Lung (tissue), 12 donors: Measurements from ENCODE around the gene SHISA6. TPM values are rescaled to one million over a fixed set of nuclear protein-coding genes. Genes with fewer than 3 reads are reported as not detected.

ENCODE experiments used
- ATAC-seq: fragments of 200-7000 bp; cut with Tn5 transposase; one replicate; pipeline ENCODE4 v1.9.1; 2020; ENCODE audit warnings: moderate number of reproducible peaks; ENCODE audit not compliant: insufficient read depth, low FRiP score
- DNase-seq, 3 donors: peaks; one replicate each; pipeline ENCODE4 v3.0.0-alpha.2; 2013 to 2017
- H3K27ac ChIP-seq, 2 donors: one replicate each; pipeline ENCODE4 v1.5.1; 2013; ENCODE audit warnings: mild to moderate bottlenecking in 2 of 2, moderate library complexity in 2 of 2, control low read depth in 1 of 2, inconsistent platforms in 1 of 2, low read depth in 1 of 2, low read length in 1 of 2
- H3K27me3 ChIP-seq, 3 donors: one replicate each; pipeline ENCODE4 v1.5.1; 2013; ENCODE audit warnings: low read length in 2 of 3; ENCODE audit not compliant: control insufficient read depth in 3 of 3, insufficient read depth in 3 of 3
- H3K36me3 ChIP-seq, 4 donors: one replicate each; pipeline ENCODE4 v1.5.1; 2013; ENCODE audit warnings: low read length in 4 of 4, mild to moderate bottlenecking in 1 of 4, moderate library complexity in 1 of 4; ENCODE audit not compliant: control insufficient read depth in 4 of 4, insufficient read depth in 4 of 4
- H3K4me1 ChIP-seq, 5 donors: one replicate each; pipeline ENCODE4 v1.5.1; 2013; ENCODE audit warnings: low read length in 5 of 5, mild to moderate bottlenecking in 2 of 5, moderate library complexity in 1 of 5; ENCODE audit not compliant: control insufficient read depth in 5 of 5, insufficient read depth in 5 of 5
- H3K4me3 ChIP-seq: one replicate; pipeline ENCODE4 v1.5.1; 2013; ENCODE audit warnings: mild to moderate bottlenecking, control low read depth, moderate library complexity
- H3K9ac ChIP-seq, 2 donors: one replicate each; pipeline ENCODE4 v1.5.1; 2013; ENCODE audit warnings: low read length in 2 of 2, control low read depth in 1 of 2; ENCODE audit not compliant: insufficient read depth in 1 of 2
- H3K9me3 ChIP-seq, 4 donors: one replicate each; pipeline ENCODE4 v1.5.1; 2013; ENCODE audit warnings: low read length in 3 of 4, mild to moderate bottlenecking in 1 of 4, moderate library complexity in 1 of 4; ENCODE audit not compliant: control insufficient read depth in 4 of 4, insufficient read depth in 3 of 4
- WGBS, 2 donors: extraction: QIAGEN DNeasy Blood & Tissue Kit; methylation state at CpG; one replicate each; pipeline ENCODE4 v1.1.7; 2013; 5-methylcytosine and 5-hydroxymethylcytosine counted together
- polyA plus RNA-seq, 2 donors: library from polyadenylated mRNA; stranded (reverse); fragments of 200-250 nt; gene quantifications; one replicate each; pipeline ENCODE4 v1.2.1, GENCODE V29; 2013
- total RNA-seq, 2 donors: library from RNA; depleted of rRNA in 1 of 2; stranded (reverse); fragments of >200 nt in 1 of 2; gene quantifications; one replicate each; pipeline ENCODE4 v1.2.1, GENCODE V29; 2014 to 2021
- TF ChIP-seq, protein P1 (sequence below): IDR thresholded peaks from 2 replicates; pipeline ENCODE4 v1.5.1; 2012; ENCODE audit warnings: mild to moderate bottlenecking; ENCODE audit errors: control extremely low read depth, extremely low read depth
- donor health status: control.
- donor health status: control.
- donor health status: Bipolar disorder and iron deficiency.
- donor health status: healthy.
- donor health status: DM: yes; HTN: yes; CAD: no.

Gene SHISA6
- total and polyA plus RNA-seq, 4 donors = 0.03 to 0.34 (median 0.11) TPM

DNA sequence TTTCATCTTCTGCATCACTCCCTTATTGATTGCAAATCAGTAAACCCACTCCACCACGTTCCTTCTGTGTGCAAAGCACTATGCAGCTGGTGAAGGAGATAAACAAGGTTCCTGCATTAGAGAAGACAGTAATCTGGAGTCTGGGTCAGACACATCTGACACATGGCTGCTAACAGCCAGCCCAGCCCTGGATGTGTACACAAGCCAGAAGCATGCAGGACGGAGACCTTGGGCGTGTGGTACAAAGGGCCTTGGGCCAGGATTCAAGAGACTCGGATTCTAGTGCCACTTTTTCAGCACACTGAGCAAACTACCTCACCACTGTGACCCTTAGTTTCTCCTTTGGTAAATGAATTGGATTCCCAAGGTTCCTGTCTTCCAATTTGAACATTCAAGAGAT is 270.7 kb downstream of the SHISA6 start:
- Histone ChIP-seq H3K4me3 (no peak overlapping the region), H3K9ac (no peak overlapping the region), H3K36me3 (no peaks in the 10 kb centered on the region), H3K27ac (no peak overlapping the region), H3K27me3 (peaks cover 0 to 3% (median 0%) of the 10 kb centered on the region in 3 donors), H3K4me1 (no peaks in the 10 kb centered on the region), H3K9me3 (peaks cover 0 to 2% (median 0%) of the 10 kb centered on the region in 4 donors)
- DNase-seq (no peak), ATAC-seq (no peak)
- WGBS, 2 donors = 35 to 58% methylated on average over 4 of the region's 4 CpGs
- TF ChIP-seq, protein P1, sequence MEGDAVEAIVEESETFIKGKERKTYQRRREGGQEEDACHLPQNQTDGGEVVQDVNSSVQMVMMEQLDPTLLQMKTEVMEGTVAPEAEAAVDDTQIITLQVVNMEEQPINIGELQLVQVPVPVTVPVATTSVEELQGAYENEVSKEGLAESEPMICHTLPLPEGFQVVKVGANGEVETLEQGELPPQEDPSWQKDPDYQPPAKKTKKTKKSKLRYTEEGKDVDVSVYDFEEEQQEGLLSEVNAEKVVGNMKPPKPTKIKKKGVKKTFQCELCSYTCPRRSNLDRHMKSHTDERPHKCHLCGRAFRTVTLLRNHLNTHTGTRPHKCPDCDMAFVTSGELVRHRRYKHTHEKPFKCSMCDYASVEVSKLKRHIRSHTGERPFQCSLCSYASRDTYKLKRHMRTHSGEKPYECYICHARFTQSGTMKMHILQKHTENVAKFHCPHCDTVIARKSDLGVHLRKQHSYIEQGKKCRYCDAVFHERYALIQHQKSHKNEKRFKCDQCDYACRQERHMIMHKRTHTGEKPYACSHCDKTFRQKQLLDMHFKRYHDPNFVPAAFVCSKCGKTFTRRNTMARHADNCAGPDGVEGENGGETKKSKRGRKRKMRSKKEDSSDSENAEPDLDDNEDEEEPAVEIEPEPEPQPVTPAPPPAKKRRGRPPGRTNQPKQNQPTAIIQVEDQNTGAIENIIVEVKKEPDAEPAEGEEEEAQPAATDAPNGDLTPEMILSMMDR = no peak

DNA sequence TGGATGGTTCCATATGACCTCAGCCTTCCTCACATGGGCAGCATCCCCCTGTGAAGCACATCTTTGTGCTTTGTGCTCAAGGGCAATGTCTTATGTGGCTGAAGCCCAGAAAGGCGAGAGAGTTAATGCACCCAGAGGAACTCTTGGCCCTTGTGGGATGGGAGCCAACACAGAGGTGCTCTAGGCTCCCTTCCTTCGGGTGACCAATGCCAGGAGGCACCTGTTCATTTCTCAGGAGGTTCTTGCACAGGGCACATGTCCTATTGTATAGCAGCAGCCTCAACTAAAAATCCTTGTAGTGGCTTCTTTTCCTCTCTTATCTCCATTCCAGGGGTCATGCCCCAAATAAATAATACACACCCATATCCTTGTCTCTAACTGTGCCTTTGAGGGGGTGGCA is 273.6 kb downstream of the SHISA6 start:
- WGBS, 2 donors = 76 to 81% methylated on average over 2 of the region's 2 CpGs
- DNase-seq (no peak), ATAC-seq (no peak)
- no peak overlapping the region for H3K27ac ChIP-seq
- peaks cover 0 to 3% (median 0%) of the 10 kb centered on the region in 4 donors for H3K9me3 ChIP-seq
- no peak overlapping the region for H3K9ac ChIP-seq
- H3K4me3 ChIP-seq = no peak overlapping the region
- H3K4me1 ChIP-seq = no peaks in the 10 kb centered on the region
- H3K27me3 ChIP-seq = peaks cover 0 to 6% (median 0%) of the 10 kb centered on the region in 3 donors
- H3K36me3 ChIP-seq = no peaks in the 10 kb centered on the region
- TF ChIP-seq, protein P1 = no peak

DNA sequence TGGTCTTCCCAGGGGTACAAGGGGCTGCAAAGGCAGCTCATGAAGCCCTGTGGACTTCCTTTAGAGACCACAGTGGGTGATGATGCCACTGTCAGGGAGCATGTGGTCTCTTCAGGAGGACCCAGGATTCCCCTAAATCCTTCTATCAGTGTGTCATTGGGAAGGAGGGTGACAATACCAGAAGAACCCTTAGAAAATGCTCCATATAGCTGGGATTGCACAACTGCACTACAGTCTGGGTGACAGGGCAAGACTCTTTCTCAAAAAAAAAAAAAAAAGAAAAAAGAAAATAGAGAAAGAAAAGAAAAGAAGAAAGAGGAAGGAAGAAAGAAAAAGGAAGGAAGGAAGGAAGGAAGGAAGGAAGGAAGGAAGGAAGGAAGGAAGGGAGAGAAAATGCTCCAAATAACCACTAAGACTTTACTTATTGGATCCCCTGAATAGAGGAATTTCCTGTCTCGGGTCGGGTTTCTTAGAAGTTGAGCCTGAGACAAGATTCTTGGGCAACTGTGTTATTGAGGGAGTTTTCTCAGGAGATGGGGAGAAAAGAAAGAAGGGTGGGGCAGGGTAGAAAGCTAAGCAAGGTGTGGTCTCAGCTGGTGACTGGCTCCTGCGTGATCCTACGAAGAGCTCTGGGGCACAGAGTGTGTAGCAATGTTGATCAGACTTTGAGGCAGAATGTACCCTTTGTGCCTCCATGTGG is 274.1 kb downstream of the SHISA6 start:
- Histone ChIP-seq H3K4me3 (no peak overlapping the region), H3K9me3 (peaks cover 0 to 3% (median 0%) of the 10 kb centered on the region in 4 donors), H3K4me1 (no peaks in the 10 kb centered on the region), H3K9ac (no peak overlapping the region), H3K36me3 (no peaks in the 10 kb centered on the region), H3K27me3 (peaks cover 0 to 5% (median 0%) of the 10 kb centered on the region in 3 donors), H3K27ac (no peak overlapping the region)
- DNase-seq (no peak), ATAC-seq (no peak)
- TF ChIP-seq, protein P1 = no peak
- WGBS, 2 donors = 73 to 77% methylated on average over 4 of the region's 4 CpGs
